K562 (cell line): ENCODE measurements around the gene ASB18. TPM values are rescaled to one million over a fixed set of nuclear protein-coding genes. Genes with fewer than 3 reads are reported as not detected.

Experiments
- ATAC-seq: fragments of 200-7000 bp; cut with Tn5 transposase; 3 replicates; pipeline ENCODE4 v1.9.1; 2020; ENCODE audit warnings: moderate library complexity
- BruUV-seq: library from RNA; stranded (reverse); fragments of 400-500 nt; replicated peaks from 2 replicates; lab custom pipeline; 2021; lab: Mats Ljungman, UMichigan
- CTCF ChIA-PET: fragments of 300-600 bp; formaldehyde crosslinking; extraction: SDS; loops from one replicate; lab custom pipeline; 2021; ENCODE audit warnings: low intra/inter-chr PET ratio; lab: Yijun Ruan, JAX
- POLR2A ChIA-PET: fragments of 300-600, 350-650 bp; sonication (Branson Sonifier 250); formaldehyde crosslinking; extraction: SDS; loops from one replicate; lab custom pipeline; 2021; ENCODE audit warnings: antibody characterized with exemption, inconsistent platforms; lab: Yijun Ruan, JAX
- DNase-seq, 4 experiments: peaks; one replicate each; pipeline versions ENCODE4 v3.0.0 to v3.0.0-alpha.2; 2011 to 2018; ENCODE audit warnings: low spot score in 3 of 4, mixed read lengths in 3 of 4; ENCODE audit errors: extremely low read depth in 1 of 4
- FAIRE-seq: peaks from 2 replicates; lab custom pipeline; 2011; peaks lifted over from hg19 to GRCh38; lab: Jason Lieb, UNC
- H2AFZ ChIP-seq: 2 replicates; pipeline ENCODE4 v1.6.0; 2011; ENCODE audit warnings: low read depth, low read length, control low read depth, inconsistent platforms
- H3K27ac ChIP-seq: fragments of 200-600 bp; 3 replicates; pipeline ENCODE4 v1.8.0; 2011; ENCODE audit warnings: low read depth, mild to moderate bottlenecking, control low read depth, inconsistent platforms, low read length, moderate library complexity, mixed read lengths; ENCODE audit errors: extremely low read depth
- H3K27me3 ChIP-seq, 2 experiments: fragments of 300-600 bp in 1 of 2; 2 replicates in 1 of 2; 3 replicates in 1 of 2; pipeline versions ENCODE4 v1.6.0 to v1.8.0; 2011; ENCODE audit warnings: inconsistent platforms in 2 of 2, low read length in 2 of 2, mild to moderate bottlenecking in 1 of 2, mixed read lengths in 1 of 2, moderate library complexity in 1 of 2; ENCODE audit not compliant: control insufficient read depth in 2 of 2, insufficient read depth in 2 of 2
- H3K36me3 ChIP-seq: fragments of 300-600 bp; 3 replicates; pipeline ENCODE4 v1.8.0; 2011; ENCODE audit warnings: mild to moderate bottlenecking, low read length, inconsistent platforms; ENCODE audit not compliant: control insufficient read depth, insufficient read depth
- H3K4me1 ChIP-seq, 2 experiments: fragments of 200-600 bp in 1 of 2; replicated peaks in 1 of 2; 2 replicates in 1 of 2; 3 replicates in 1 of 2; pipeline versions ENCODE4 v1.5.1 to v1.8.0; 2011; ENCODE audit warnings: inconsistent platforms in 2 of 2, low read length in 2 of 2, mild to moderate bottlenecking in 1 of 2, mixed read lengths in 1 of 2, moderate library complexity in 1 of 2; ENCODE audit not compliant: control insufficient read depth in 2 of 2, insufficient read depth in 2 of 2
- H3K4me2 ChIP-seq: 2 replicates; pipeline ENCODE4 v1.6.1; 2011; ENCODE audit warnings: low read length, control low read depth, inconsistent platforms, mixed read lengths; ENCODE audit not compliant: insufficient read depth
- H3K4me3 ChIP-seq: fragments of 200-600 bp; sonication (generic), shearing (Covaris generic); 2 replicates; pipeline ENCODE4 v1.5.1; 2016; ENCODE audit warnings: control low read depth, inconsistent platforms
- H3K79me2 ChIP-seq: fragments of 200-600 bp; 3 replicates; pipeline ENCODE4 v1.8.0; 2011; ENCODE audit warnings: low read length, inconsistent platforms; ENCODE audit not compliant: control insufficient read depth, insufficient read depth
- H3K9ac ChIP-seq, 2 experiments: 2 replicates each; pipeline versions ENCODE4 v1.6.0 to v1.6.1; 2011; ENCODE audit warnings: low read depth in 2 of 2, low read length in 2 of 2, control low read depth in 1 of 2, inconsistent platforms in 1 of 2, mild to moderate bottlenecking in 1 of 2, mixed read lengths in 1 of 2; ENCODE audit not compliant: insufficient read depth in 1 of 2
- H3K9me1 ChIP-seq: one replicate; pipeline ENCODE4 v1.6.0; 2011; ENCODE audit warnings: inconsistent platforms, mild to moderate bottlenecking, low read length, moderate library complexity; ENCODE audit not compliant: control insufficient read depth, insufficient read depth
- H3K9me3 ChIP-seq: replicated peaks from 2 replicates; pipeline ENCODE4 v1.5.1; 2011; ENCODE audit warnings: low read depth, low read length, inconsistent platforms; ENCODE audit not compliant: control insufficient read depth, insufficient read depth
- H4K20me1 ChIP-seq: replicated peaks from 2 replicates; pipeline ENCODE4 v1.6.1; 2011; ENCODE audit warnings: low read length, inconsistent platforms, mixed read lengths; ENCODE audit not compliant: control insufficient read depth, insufficient read depth
- CHD4 ChIP-seq: fragments of 200-600 bp; sonication (generic); IDR thresholded peaks from 3 replicates; pipeline ENCODE4 v1.6.1; 2012; ENCODE audit warnings: low read depth, mild to moderate bottlenecking, mixed read lengths, low read length, inconsistent platforms; ENCODE audit not compliant: insufficient read depth, insufficient replicate concordance, poor library complexity, severe bottlenecking
- JUN ChIP-seq, 2 experiments: sonication (generic) in 1 of 2; formaldehyde crosslinking in 1 of 2; IDR thresholded peaks; 2 replicates each; pipeline versions ENCODE4 v1.6.1 to v1.8.0; 2012 to 2022; ENCODE audit warnings: borderline replicate concordance in 2 of 2, mild to moderate bottlenecking in 2 of 2, improper control_type of control experiment in 1 of 2, low read depth in 1 of 2, low read length in 1 of 2, missing genetic modification reagents in 1 of 2
- MAX ChIP-seq: sonication (generic); formaldehyde crosslinking; IDR thresholded peaks from 2 replicates; pipeline ENCODE4 v1.9.0; 2022; ENCODE audit warnings: mild to moderate bottlenecking, missing genetic modification reagents
- MXI1 ChIP-seq: IDR thresholded peaks from 2 replicates; pipeline ENCODE4 v1.6.1; 2011; ENCODE audit warnings: low read depth, mild to moderate bottlenecking, improper control_type of control experiment, low read length
- NFIX ChIP-seq: fragments of 250-450 bp; sonication (Bioruptor Pico); IDR thresholded peaks from 2 replicates; pipeline ENCODE4 v1.4.0; 2020; ENCODE audit warnings: low read depth, mild to moderate bottlenecking, moderate library complexity
- PCBP2 ChIP-seq: fragments of 200-400 bp; formaldehyde crosslinking; IDR thresholded peaks from 2 replicates; pipeline ENCODE4 v1.6.1; 2018; ENCODE audit warnings: low read length, low read depth, mild to moderate bottlenecking, moderate library complexity; ENCODE audit not compliant: poor library complexity, severe bottlenecking
- TBL1XR1 ChIP-seq, 2 experiments: IDR thresholded peaks; 2 replicates each; pipeline ENCODE4 v1.6.1; 2012; ENCODE audit warnings: improper control_type of control experiment in 2 of 2, low read length in 2 of 2, mild to moderate bottlenecking in 1 of 2
- TCFL5 ChIP-seq: fragments of 250-450 bp; sonication (Bioruptor Pico); conservative IDR thresholded peaks from 2 replicates; pipeline ENCODE4 v1.6.1; 2021; ENCODE audit warnings: mild to moderate bottlenecking, moderate library complexity, matching md5 sums
- XRCC3 ChIP-seq: fragments of 450-650 bp; IDR thresholded peaks from 2 replicates; pipeline ENCODE4 v1.6.1; 2017; ENCODE audit warnings: mild to moderate bottlenecking, moderate library complexity
- ZNF586 ChIP-seq: fragments of 450-650 bp; formaldehyde crosslinking; conservative IDR thresholded peaks from 2 replicates; pipeline ENCODE4 v1.4.0; 2020; ENCODE audit warnings: mild to moderate bottlenecking, moderate library complexity
- WGBS: fragments of 100-300 bp; shearing (Covaris generic); methylation state at CpG from one replicate; pipeline ENCODE4 v1.1.6; 2016; ENCODE audit warnings: low coverage, mixed read lengths; ENCODE audit not compliant: insufficient coverage; ENCODE audit errors: missing lambda C conversion rate; 5-methylcytosine and 5-hydroxymethylcytosine counted together
- in situ Hi-C: fragments of 300-500 bp; cut with MboI; formaldehyde crosslinking; loops from 4 replicates; pipeline ENCODE4 v1.15.0; 2018; ENCODE audit warnings: inconsistent platforms, mixed read lengths
- intact Hi-C: fragments of 100-400 bp; cut with micrococcal nuclease; formaldehyde crosslinking; loops from 2 replicates; pipeline ENCODE4 v1.14.2; 2022
- polyA plus RNA-seq, 8 experiments: library from polyadenylated mRNA; depleted of rRNA in 4 of 8; stranded (reverse) in 5 of 8; unstranded in 3 of 8; fragments of >200 nt; fragmentation: Nextera tagmentation in 2 of 8; fragmentation: Illumina TruSeq in 1 of 8; extraction: Ambion mirVana in 2 of 8; extraction: Trizol in 1 of 8; gene quantifications; 2 replicates each; pipeline versions ENCODE4 v1.2.1 to v1.2.3, GENCODE V29; 2011 to 2014; ENCODE audit warnings: inconsistent platforms in 1 of 8, missing spikeins in 1 of 8
- total RNA-seq, 7 experiments: library from RNA; depleted of rRNA in 6 of 7; stranded (reverse); fragments of >200 nt in 6 of 7; fragmentation: Illumina TruSeq in 2 of 7; extraction: Trizol in 2 of 7; gene quantifications; 2 replicates each; pipeline versions ENCODE4 v1.2.1 to v1.2.3, GENCODE V29; 2011 to 2021; ENCODE audit warnings: low replicate concordance in 1 of 7
- TF ChIP-seq, protein P1 (sequence below): IDR thresholded peaks from 2 replicates; pipeline ENCODE4 v1.6.1; 2011; ENCODE audit not compliant: insufficient read length; ENCODE audit errors: extremely low read depth

The ASB18 gene
- total and polyA plus RNA-seq, 9 of the 15 experiments (the other 6 are each of a cell fraction or from before 2014, with no cell fraction given) = not detected

- no peaks in the 10 kb centered on the region for H3K4me1 ChIP-seq
- H3K9me1 ChIP-seq = no peaks in the 10 kb centered on the region
- H3K4me2 ChIP-seq = no peak overlapping the region
- WGBS = 1% methylated on average over 9 of the region's 12 CpGs
- no peaks in the 10 kb centered on the region for H3K9me3 ChIP-seq
- POLR2A ChIA-PET = interaction anchor here (0.9 kb wide), 1 partner anchor 306 kb away, joined by 3 read pairs; no protein-coding TSS in a partner anchor
- no peak for FAIRE-seq
- no peak overlapping the region for H2AFZ ChIP-seq
- BruUV-seq = no TSS peak
- no peak for TF ChIP-seq XRCC3
- TF ChIP-seq JUN (IDR thresholded peaks at IDR 0.05; ENCODE audit: borderline replicate concordance, low read depth, low read length) = no peak
- TF ChIP-seq JUN (CRISPR knock-in tag; IDR thresholded peaks at IDR 0.05; ENCODE audit: borderline replicate concordance) = no peak
- TF ChIP-seq TBL1XR1 (IDR thresholded peaks at IDR 0.05; ENCODE audit: low read length in 2 of 2) = no peak
- no peak for TF ChIP-seq PCBP2
- no peak for TF ChIP-seq MAX (CRISPR knock-in tag)
- no peak for TF ChIP-seq TCFL5 (CRISPR knock-in tag)
- no peak for TF ChIP-seq MXI1
- TF ChIP-seq, protein P1, sequence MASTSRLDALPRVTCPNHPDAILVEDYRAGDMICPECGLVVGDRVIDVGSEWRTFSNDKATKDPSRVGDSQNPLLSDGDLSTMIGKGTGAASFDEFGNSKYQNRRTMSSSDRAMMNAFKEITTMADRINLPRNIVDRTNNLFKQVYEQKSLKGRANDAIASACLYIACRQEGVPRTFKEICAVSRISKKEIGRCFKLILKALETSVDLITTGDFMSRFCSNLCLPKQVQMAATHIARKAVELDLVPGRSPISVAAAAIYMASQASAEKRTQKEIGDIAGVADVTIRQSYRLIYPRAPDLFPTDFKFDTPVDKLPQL = no peak
- TF ChIP-seq CHD4 = no peak
- TF ChIP-seq ZNF586 = no peak
- no peak for TF ChIP-seq NFIX (CRISPR knock-in tag)
- H3K27ac ChIP-seq = no peak overlapping the region
- DNase-seq = no peak
- CTCF ChIA-PET = no interaction called here
- H3K9ac ChIP-seq = no peak overlapping the region
- H3K27me3 ChIP-seq = peaks cover 0 to 9% of the 10 kb centered on the region in 2 experiments; a peak in 2 of 5 replicates
- in situ Hi-C loops (no loop called here), intact Hi-C loops (no loop called here)
- H3K36me3 ChIP-seq = no peaks in the 10 kb centered on the region
- ATAC-seq = no peak
- H4K20me1 ChIP-seq = no peaks in the 10 kb centered on the region
- no peaks in the 10 kb centered on the region for H3K79me2 ChIP-seq
- no peak overlapping the region for H3K4me3 ChIP-seq
Measured at GRCh38 chr2:236307641-236308040, 43.4 kb upstream of the ASB18 start.
